Endothelial cell of umbilical vein (primary cell): ENCODE data around the gene LMCD1. TPM values are rescaled to one million over a fixed set of nuclear protein-coding genes. Genes with fewer than 3 reads are reported as not detected.

Experiments used
- BruUV-seq: library from RNA; stranded (reverse); fragments of 400-500 nt; replicated peaks from 2 replicates; lab custom pipeline; 2021; lab: Mats Ljungman, UMichigan
- CTCF ChIA-PET: fragments of 300-600, 350-600 bp; sonication (Branson Sonifier 250); formaldehyde crosslinking; loops from one replicate; lab custom pipeline; 2021; ENCODE audit warnings: antibody characterized with exemption, inconsistent platforms; lab: Charles Lee
- POLR2A ChIA-PET: fragments of 300-600, 350-600 bp; sonication (Branson Sonifier 250); formaldehyde crosslinking; loops from one replicate; lab custom pipeline; 2021; ENCODE audit warnings: antibody characterized with exemption, inconsistent platforms; lab: Charles Lee
- DNase-seq: peaks from one replicate; pipeline ENCODE4 v3.0.0-alpha.2; 2011; ENCODE audit warnings: low read depth, low spot score
- FAIRE-seq: peaks from 2 replicates; lab custom pipeline; 2011; peaks lifted over from hg19 to GRCh38; lab: Jason Lieb, UNC
- H2AFZ ChIP-seq: 2 replicates; pipeline ENCODE4 v1.6.0; 2012; ENCODE audit warnings: low read depth, low read length, control low read depth, inconsistent platforms
- H3K27ac ChIP-seq: 2 replicates; pipeline ENCODE4 v1.5.1; 2011; ENCODE audit warnings: low read depth, mild to moderate bottlenecking, control low read depth, low read length, moderate library complexity; ENCODE audit not compliant: insufficient read depth
- H3K27me3 ChIP-seq, 2 experiments: 2 replicates each; pipeline versions ENCODE4 v1.6.0 to v1.6.1; 2011; ENCODE audit warnings: low read length in 2 of 2, mixed read lengths in 1 of 2; ENCODE audit not compliant: control insufficient read depth in 2 of 2, insufficient read depth in 2 of 2
- H3K36me3 ChIP-seq, 2 experiments: 2 replicates in 1 of 2; 3 replicates in 1 of 2; pipeline ENCODE4 v1.5.1; 2011; ENCODE audit warnings: low read length in 2 of 2, mild to moderate bottlenecking in 1 of 2, moderate library complexity in 1 of 2; ENCODE audit not compliant: control insufficient read depth in 2 of 2, insufficient read depth in 2 of 2; ENCODE audit errors: extremely low read depth in 1 of 2
- H3K4me1 ChIP-seq: 3 replicates; pipeline ENCODE4 v1.5.1; 2011; ENCODE audit warnings: mild to moderate bottlenecking, low read length; ENCODE audit not compliant: control insufficient read depth, insufficient read depth; ENCODE audit errors: extremely low read depth
- H3K4me2 ChIP-seq: 2 replicates; pipeline ENCODE4 v1.6.1; 2011; ENCODE audit warnings: low read length, control low read depth, mixed read lengths; ENCODE audit not compliant: insufficient read depth
- H3K4me3 ChIP-seq, 3 experiments: fragments of 200-600 bp in 1 of 3; sonication (generic), shearing (Covaris generic) in 1 of 3; replicated peaks in 1 of 3; 2 replicates each; pipeline ENCODE4 v1.5.1; 2011 to 2016; ENCODE audit warnings: control low read depth in 3 of 3, low read length in 3 of 3, mild to moderate bottlenecking in 2 of 3, inconsistent platforms in 1 of 3, low read depth in 1 of 3, moderate library complexity in 1 of 3; ENCODE audit not compliant: insufficient read depth in 1 of 3
- H3K79me2 ChIP-seq: 2 replicates; pipeline ENCODE4 v1.6.0; 2012; ENCODE audit warnings: low read length, inconsistent platforms; ENCODE audit not compliant: control insufficient read depth, insufficient read depth
- H3K9ac ChIP-seq: replicated peaks from 2 replicates; pipeline ENCODE3; 2011; ENCODE audit warnings: low read length, control low read depth; ENCODE audit not compliant: insufficient read depth; ENCODE audit errors: extremely low read depth
- H3K9me1 ChIP-seq: replicated peaks from 3 replicates; pipeline ENCODE4 v1.6.0; 2011; ENCODE audit warnings: mild to moderate bottlenecking, low read length; ENCODE audit not compliant: control insufficient read depth, insufficient read depth; ENCODE audit errors: extremely low read depth
- H3K9me3 ChIP-seq: replicated peaks from 2 replicates; pipeline ENCODE4 v1.5.1; 2012; ENCODE audit warnings: low read length, inconsistent platforms; ENCODE audit not compliant: control insufficient read depth, insufficient read depth
- H4K20me1 ChIP-seq: replicated peaks from 2 replicates; pipeline ENCODE3; 2011; ENCODE audit warnings: mild to moderate bottlenecking, low read length; ENCODE audit not compliant: control insufficient read depth, insufficient read depth; ENCODE audit errors: extremely low read depth
- CTCF ChIP-seq, 2 donors: IDR thresholded peaks; 1 replicate in 1 of 2; 2 replicates in 1 of 2; pipeline ENCODE4 v1.5.1; 2011; ENCODE audit warnings: low read length in 2 of 2, mild to moderate bottlenecking in 2 of 2, moderate library complexity in 2 of 2, control low read depth in 1 of 2, inconsistent platforms in 1 of 2, low read depth in 1 of 2; ENCODE audit not compliant: insufficient read depth in 1 of 2; ENCODE audit errors: extremely low read depth in 1 of 2
- EZH2 ChIP-seq: IDR thresholded peaks from 2 replicates; pipeline ENCODE4 v1.6.1; 2012; ENCODE audit warnings: borderline replicate concordance, low read depth, mild to moderate bottlenecking, moderate library complexity, low read length, inconsistent platforms; ENCODE audit not compliant: severe bottlenecking
- FOS ChIP-seq: IDR thresholded peaks from 2 replicates; pipeline ENCODE4 v1.6.1; 2011; ENCODE audit warnings: mild to moderate bottlenecking, low read length, moderate library complexity, borderline replicate concordance; ENCODE audit not compliant: insufficient read depth
- GATA2 ChIP-seq: IDR thresholded peaks from 2 replicates; pipeline ENCODE4 v1.7.0; 2011; ENCODE audit warnings: low read depth, mild to moderate bottlenecking, moderate library complexity, mixed read lengths, low read length; ENCODE audit not compliant: insufficient read length, insufficient read depth
- JUN ChIP-seq: IDR thresholded peaks from 2 replicates; pipeline ENCODE4 v1.6.1; 2011; ENCODE audit warnings: borderline replicate concordance, low read depth; ENCODE audit not compliant: insufficient read length, insufficient read depth
- MAX ChIP-seq: IDR thresholded peaks from 2 replicates; pipeline ENCODE4 v1.6.1; 2011; ENCODE audit not compliant: insufficient read depth, insufficient read length
- MYC ChIP-seq: IDR thresholded peaks from one replicate; pipeline ENCODE4 v1.6.1; 2011; ENCODE audit warnings: mild to moderate bottlenecking, low read depth, low read length
- POLR2A ChIP-seq: IDR thresholded peaks from 2 replicates; pipeline ENCODE4 v1.6.1; 2012; ENCODE audit warnings: low read depth, mild to moderate bottlenecking, control low read depth, low read length
- POLR2AphosphoS5 ChIP-seq: IDR thresholded peaks from 2 replicates; pipeline ENCODE4 v1.6.1; 2012; ENCODE audit warnings: low read depth, mild to moderate bottlenecking, control low read depth, low read length, moderate library complexity; ENCODE audit not compliant: insufficient read depth
- dilution Hi-C: fragments of 300-500 bp; cut with MboI; formaldehyde crosslinking; loops from one replicate; pipeline ENCODE4 v1.15.0; 2019; ENCODE audit warnings: low sequenced_read_pairs; ENCODE audit not compliant: extremely low pct_ligation_motif_present
- intact Hi-C: fragments of 100-400 bp; cut with micrococcal nuclease; formaldehyde crosslinking; loops from one replicate; pipeline ENCODE4 v1.10.0; 2022
- polyA plus RNA-seq, 4 experiments: library from polyadenylated mRNA; depleted of rRNA in 3 of 4; stranded (reverse) in 3 of 4; unstranded in 1 of 4; fragments of >200 nt; gene quantifications; 2 replicates each; pipeline versions ENCODE4 v1.2.1 to v1.2.3, GENCODE V29; 2011 to 2012; ENCODE audit warnings: missing spikeins in 1 of 4
- total RNA-seq: library from RNA; stranded (reverse); gene quantifications from 2 replicates; pipeline ENCODE4 v1.2.3, GENCODE V29; 2021

Gene LMCD1
- total and polyA plus RNA-seq, 2 donors (not counting 3 experiments of a cell fraction or from before 2014, with no cell fraction given), result 7.6 to 14.5 TPM

- dilution Hi-C loops, result no loop called here
- DNase-seq, result no peak
- Histone ChIP-seq H3K27ac (no peak overlapping the region), H3K9me3 (no peaks in the 10 kb centered on the region), H3K9ac (no peak overlapping the region), H3K4me1 (no peaks in the 10 kb centered on the region), H2AFZ (no peak overlapping the region), H3K4me3 (no peak overlapping the region), H3K9me1 (no peaks in the 10 kb centered on the region), H4K20me1 (no peaks in the 10 kb centered on the region), H3K36me3 (no peaks in the 10 kb centered on the region), H3K4me2 (no peak overlapping the region), H3K27me3 (no peaks in the 10 kb centered on the region), H3K79me2 (no peaks in the 10 kb centered on the region)
- ChIA-PET POLR2A (no interaction called here), CTCF (no interaction called here)
- TF ChIP-seq POLR2A, result no peak
- no peak for TF ChIP-seq EZH2
- TF ChIP-seq FOS, result no peak
- TF ChIP-seq CTCF (IDR thresholded peaks at IDR 0.05; ENCODE audit: extremely low read depth in 1 of 2, insufficient read depth in 1 of 2, low read depth in 1 of 2, low read length in 2 of 2), result no peak
- TF ChIP-seq MAX, result no peak
- no peak for TF ChIP-seq POLR2AphosphoS5
- TF ChIP-seq MYC, result no peak
- TF ChIP-seq JUN, result no peak
- no peak for TF ChIP-seq GATA2
- no TSS peak for BruUV-seq
- intact Hi-C loops, result no loop called here
- no peak for FAIRE-seq
Measured at GRCh38 chr3:8493744-8494143, 7.9 kb upstream of the LMCD1 start.
